H1 (cell line): ENCODE results near the gene WDR64. TPM values are rescaled to one million over a fixed set of nuclear protein-coding genes. Genes with fewer than 3 reads are reported as not detected.

ENCODE experiments used
- ASH2L ChIP-seq: fragments of 200-600, 300-600 bp; sonication (generic); IDR thresholded peaks from one replicate; pipeline ENCODE4 v1.7.1; 2017; ENCODE audit warnings: low read length
- GTF2F1 ChIP-seq: IDR thresholded peaks from 2 replicates; pipeline ENCODE4 v1.6.1; 2012; ENCODE audit warnings: low read depth, low read length, improper control_type of control experiment, borderline replicate concordance
- polyA plus RNA-seq, 7 experiments: library from polyadenylated mRNA; depleted of rRNA in 3 of 7; stranded (reverse) in 5 of 7; unstranded in 2 of 7; fragments of >200 nt in 5 of 7; fragments of 200-250 nt in 2 of 7; gene quantifications; 1 replicate in 5 of 7; 2 replicates in 1 of 7; 4 replicates in 1 of 7; pipeline versions ENCODE4 v1.2.1 to v1.2.3, GENCODE V29; 2011 to 2013; ENCODE audit warnings: missing spikeins in 2 of 7, mixed read lengths in 2 of 7
- total RNA-seq: library from RNA; stranded (reverse); fragmentation: NEBNext Ultra II Directional; extraction: Animal tissue kit (Norgen Biotek cat#: 25700); gene quantifications from 2 replicates; pipeline ENCODE4 v1.2.1, GENCODE V29; 2021

WDR64 gene
- total and polyA plus RNA-seq, 2 of the 8 experiments (the other 6 are each of a cell fraction or from before 2014, with no cell fraction given) = 0.02 TPM; not detected in 1

DNA sequence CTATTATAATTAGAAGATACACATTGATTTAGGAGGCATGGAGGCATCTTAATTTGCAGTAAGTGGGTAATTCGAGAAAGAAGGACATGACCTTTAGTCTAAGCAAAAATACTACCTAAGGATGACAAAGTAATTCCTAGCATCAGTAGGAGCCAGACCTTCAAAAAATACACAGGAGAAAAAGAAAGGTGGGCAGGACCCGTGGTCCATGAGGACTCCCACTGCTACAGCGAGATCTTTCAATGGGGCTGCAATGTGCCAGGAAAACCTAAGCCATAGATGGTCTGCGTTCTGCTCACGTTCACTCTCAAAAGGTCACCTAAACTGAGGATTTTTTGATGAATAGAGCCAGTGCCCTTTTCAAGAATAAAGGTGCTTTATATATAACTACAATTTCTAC, 185.3 kb downstream of the WDR64 start (continued):
- TF ChIP-seq GTF2F1 (no peak), ASH2L (no peak)
